Brain microvascular endothelial cell (primary cell): Measurements from ENCODE around the gene ST3GAL4.

Experiments used
- DNase-seq: peaks from one replicate; pipeline ENCODE4 v3.0.0-alpha.2; 2020
- H3K27ac ChIP-seq: fragments of 250-450 bp; sonication (Bioruptor Pico); 2 replicates; pipeline ENCODE4 v1.5.1; 2020; ENCODE audit warnings: mild to moderate bottlenecking, moderate library complexity
- H3K27me3 ChIP-seq: fragments of 250-450 bp; sonication (Bioruptor Pico); replicated peaks from 2 replicates; pipeline ENCODE4 v1.5.1; 2020; ENCODE audit warnings: mild to moderate bottlenecking
- H3K36me3 ChIP-seq: fragments of 250-450 bp; sonication (Bioruptor Pico); replicated peaks from 2 replicates; pipeline ENCODE4 v1.5.1; 2020; ENCODE audit warnings: mild to moderate bottlenecking
- H3K4me3 ChIP-seq: 2 replicates; pipeline ENCODE4 v1.5.1; 2011; ENCODE audit warnings: low read depth, mild to moderate bottlenecking, control low read depth, low read length, moderate library complexity
- in situ Hi-C: cut with HindIII; loops from 2 replicates; pipeline ENCODE4 v1.10.0; 2017; ENCODE audit warnings: low sequenced_read_pairs, low pct_ligation_motif_present
- TF ChIP-seq, protein P1 (sequence below): IDR thresholded peaks from 2 replicates; pipeline ENCODE4 v1.5.1; 2011; ENCODE audit warnings: low read depth, mild to moderate bottlenecking, moderate library complexity, low read length, control low read depth, inconsistent platforms; ENCODE audit errors: missing control alignments

The ST3GAL4 gene

DNA sequence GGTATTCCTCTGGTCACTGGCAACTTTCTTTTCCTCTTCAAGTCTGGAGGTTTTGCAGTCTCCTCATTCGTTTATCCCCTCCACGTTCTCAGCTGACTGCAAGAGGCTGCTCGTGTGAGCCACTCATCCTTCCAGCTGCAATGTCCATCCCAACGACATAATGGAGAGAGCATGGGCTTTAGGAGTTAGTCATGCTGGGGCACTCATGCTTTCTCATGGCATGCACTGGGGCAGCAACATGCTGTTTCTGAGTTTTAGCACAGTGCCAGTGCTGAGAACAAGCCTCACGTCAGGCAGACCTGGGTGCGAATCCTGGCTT lies 44.5 kb upstream of the ST3GAL4 start:
- in situ Hi-C loops, result no loop called here
- H3K27ac ChIP-seq, result no peak overlapping the region

DNA sequence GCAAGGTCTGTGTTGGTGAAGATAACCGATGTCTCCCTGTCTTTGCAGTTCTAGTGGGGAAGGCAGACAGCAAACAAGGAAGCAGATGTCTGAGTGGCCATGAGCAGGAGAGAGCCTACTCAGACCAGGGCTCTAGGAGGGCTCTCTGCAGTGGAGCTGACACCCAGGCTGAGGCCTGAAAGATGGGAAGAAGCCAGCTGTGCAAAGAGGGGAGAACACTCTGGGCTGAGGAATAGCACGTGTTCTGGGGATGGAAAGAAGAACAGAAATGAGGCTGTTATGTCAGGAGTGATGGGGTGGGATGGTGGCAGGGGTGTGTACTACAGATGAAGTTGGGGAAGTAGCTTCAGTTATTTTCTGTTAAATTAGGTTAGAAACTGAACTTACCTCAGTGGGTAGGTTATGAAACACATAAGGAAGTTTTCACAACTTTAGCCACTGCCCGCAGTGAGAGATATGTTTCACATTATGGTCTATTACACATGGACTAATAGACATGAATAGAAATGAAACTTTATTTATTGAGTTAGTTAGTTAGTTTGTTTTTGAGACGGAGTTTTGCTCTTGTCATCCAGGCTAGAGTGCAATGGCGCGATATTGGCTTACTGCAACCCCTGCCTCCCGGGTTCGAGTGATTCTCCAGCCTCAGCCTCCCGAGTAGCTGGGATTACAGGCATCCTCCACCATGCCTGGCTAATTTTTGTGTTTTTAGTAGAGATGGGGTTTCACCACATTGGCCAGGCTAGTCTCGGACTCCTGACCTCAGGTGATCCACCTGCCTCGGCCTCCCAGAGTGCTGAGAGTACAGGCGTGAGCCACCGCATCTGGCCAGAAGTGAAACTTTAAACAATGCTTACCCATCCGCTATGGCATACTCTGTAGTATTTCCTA lies 43.8 kb upstream of the ST3GAL4 start:
- TF ChIP-seq, protein P1, sequence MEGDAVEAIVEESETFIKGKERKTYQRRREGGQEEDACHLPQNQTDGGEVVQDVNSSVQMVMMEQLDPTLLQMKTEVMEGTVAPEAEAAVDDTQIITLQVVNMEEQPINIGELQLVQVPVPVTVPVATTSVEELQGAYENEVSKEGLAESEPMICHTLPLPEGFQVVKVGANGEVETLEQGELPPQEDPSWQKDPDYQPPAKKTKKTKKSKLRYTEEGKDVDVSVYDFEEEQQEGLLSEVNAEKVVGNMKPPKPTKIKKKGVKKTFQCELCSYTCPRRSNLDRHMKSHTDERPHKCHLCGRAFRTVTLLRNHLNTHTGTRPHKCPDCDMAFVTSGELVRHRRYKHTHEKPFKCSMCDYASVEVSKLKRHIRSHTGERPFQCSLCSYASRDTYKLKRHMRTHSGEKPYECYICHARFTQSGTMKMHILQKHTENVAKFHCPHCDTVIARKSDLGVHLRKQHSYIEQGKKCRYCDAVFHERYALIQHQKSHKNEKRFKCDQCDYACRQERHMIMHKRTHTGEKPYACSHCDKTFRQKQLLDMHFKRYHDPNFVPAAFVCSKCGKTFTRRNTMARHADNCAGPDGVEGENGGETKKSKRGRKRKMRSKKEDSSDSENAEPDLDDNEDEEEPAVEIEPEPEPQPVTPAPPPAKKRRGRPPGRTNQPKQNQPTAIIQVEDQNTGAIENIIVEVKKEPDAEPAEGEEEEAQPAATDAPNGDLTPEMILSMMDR, result no peak
- H3K27ac ChIP-seq, result no peak overlapping the region
- DNase-seq, result no peak
- no peaks in the 10 kb centered on the region for H3K27me3 ChIP-seq
- no peaks in the 10 kb centered on the region for H3K36me3 ChIP-seq
- in situ Hi-C loops, result no loop called here
- H3K4me3 ChIP-seq, result no peak overlapping the region

More for the DNA sequence above, 44.5 kb upstream of the ST3GAL4 start:
- DNase-seq, result no peak
- no peaks in the 10 kb centered on the region for H3K36me3 ChIP-seq
- H3K27me3 ChIP-seq, result no peaks in the 10 kb centered on the region
- no peak overlapping the region for H3K4me3 ChIP-seq
- TF ChIP-seq, protein P1, result no peak

DNA sequence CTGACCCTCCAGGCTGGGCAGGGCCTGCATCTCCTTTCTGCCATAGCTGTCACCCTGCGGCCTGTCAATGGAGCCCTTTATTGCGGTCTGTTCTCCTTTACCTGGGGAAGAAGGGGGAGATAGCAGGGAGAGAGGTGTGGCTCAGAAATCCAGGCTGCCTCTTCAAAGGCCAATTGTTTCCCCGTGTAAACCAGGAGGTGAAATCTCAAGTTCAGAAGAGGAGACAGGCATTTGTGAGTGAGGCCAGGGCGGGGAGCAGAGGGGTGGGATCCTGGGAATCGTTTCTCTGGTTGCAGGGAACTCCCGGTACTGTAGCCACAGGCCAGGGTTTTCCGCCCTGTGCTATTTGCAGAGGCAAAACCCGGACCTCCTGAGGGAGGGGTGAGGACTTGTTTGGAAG lies 42.5 kb upstream of the ST3GAL4 start:
- Histone ChIP-seq H3K27me3 (no peaks in the 10 kb centered on the region), H3K36me3 (no peaks in the 10 kb centered on the region), H3K4me3 (no peak overlapping the region), H3K27ac (no peak overlapping the region)
- no peak for DNase-seq
- in situ Hi-C loops, result no loop called here
- TF ChIP-seq, protein P1, result no peak

DNA sequence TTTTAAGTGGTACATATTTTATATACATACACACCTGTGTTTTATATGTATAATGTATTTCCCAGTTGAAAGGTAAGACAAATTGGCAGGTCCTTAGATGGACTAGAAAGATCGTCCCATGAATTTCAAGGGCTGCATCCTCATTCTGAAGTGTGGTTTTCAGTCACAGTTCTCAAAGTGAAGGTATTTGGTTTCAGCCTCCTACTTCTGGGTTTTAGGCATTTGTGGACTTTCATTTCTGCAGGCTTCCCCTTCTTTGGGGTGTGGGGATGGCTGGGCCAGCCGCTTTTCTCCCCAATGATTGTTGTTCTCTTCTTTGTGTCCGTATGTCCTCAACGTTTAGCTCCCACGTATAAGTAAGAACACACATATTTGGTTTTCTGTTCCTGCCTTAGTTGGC lies 41.7 kb upstream of the ST3GAL4 start:
- H3K27ac ChIP-seq, result no peak overlapping the region
- no peaks in the 10 kb centered on the region for H3K27me3 ChIP-seq
- no peak for DNase-seq
- in situ Hi-C loops, result no loop called here
- H3K4me3 ChIP-seq, result no peak overlapping the region
- no peaks in the 10 kb centered on the region for H3K36me3 ChIP-seq
- TF ChIP-seq, protein P1, result no peak

DNA sequence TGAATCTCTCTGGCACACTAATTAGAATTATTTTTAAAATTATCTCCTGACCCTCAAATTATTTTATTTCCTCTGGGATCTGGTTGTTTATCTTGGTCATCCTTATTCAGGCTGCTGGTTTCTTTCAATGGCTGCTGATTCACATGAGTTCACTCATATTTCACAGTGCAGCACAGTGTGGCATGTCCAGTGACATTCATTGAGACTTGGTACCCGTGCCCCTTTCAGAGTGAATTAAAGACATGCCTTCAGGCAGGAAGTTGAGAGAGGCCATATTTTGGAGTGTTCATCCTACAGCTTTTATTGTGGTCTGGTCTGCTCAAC lies 38.1 kb upstream of the ST3GAL4 start:
- TF ChIP-seq, protein P1, result no peak
- no peak overlapping the region for H3K4me3 ChIP-seq
- peak overlapping the region; percentile 61 for H3K27ac ChIP-seq
- H3K36me3 ChIP-seq, result no peaks in the 10 kb centered on the region
- in situ Hi-C loops, result no loop called here
- no peaks in the 10 kb centered on the region for H3K27me3 ChIP-seq
- no peak for DNase-seq
